D341Med (cell line): ENCODE results near the gene DDX23.
A peak's percentile ranks its signal among the peaks of the same experiment; 100 is the strongest.
"Not testable (repeated sequence)": the region's sequence is repeated elsewhere in the genome, so short reads cannot be mapped to it uniquely, and the experiment has no call there.

Experiments
- DNase-seq: peaks from one replicate; pipeline ENCODE4 v3.0.0; 2012; ENCODE audit warnings: low spot score

Gene DDX23

DNA sequence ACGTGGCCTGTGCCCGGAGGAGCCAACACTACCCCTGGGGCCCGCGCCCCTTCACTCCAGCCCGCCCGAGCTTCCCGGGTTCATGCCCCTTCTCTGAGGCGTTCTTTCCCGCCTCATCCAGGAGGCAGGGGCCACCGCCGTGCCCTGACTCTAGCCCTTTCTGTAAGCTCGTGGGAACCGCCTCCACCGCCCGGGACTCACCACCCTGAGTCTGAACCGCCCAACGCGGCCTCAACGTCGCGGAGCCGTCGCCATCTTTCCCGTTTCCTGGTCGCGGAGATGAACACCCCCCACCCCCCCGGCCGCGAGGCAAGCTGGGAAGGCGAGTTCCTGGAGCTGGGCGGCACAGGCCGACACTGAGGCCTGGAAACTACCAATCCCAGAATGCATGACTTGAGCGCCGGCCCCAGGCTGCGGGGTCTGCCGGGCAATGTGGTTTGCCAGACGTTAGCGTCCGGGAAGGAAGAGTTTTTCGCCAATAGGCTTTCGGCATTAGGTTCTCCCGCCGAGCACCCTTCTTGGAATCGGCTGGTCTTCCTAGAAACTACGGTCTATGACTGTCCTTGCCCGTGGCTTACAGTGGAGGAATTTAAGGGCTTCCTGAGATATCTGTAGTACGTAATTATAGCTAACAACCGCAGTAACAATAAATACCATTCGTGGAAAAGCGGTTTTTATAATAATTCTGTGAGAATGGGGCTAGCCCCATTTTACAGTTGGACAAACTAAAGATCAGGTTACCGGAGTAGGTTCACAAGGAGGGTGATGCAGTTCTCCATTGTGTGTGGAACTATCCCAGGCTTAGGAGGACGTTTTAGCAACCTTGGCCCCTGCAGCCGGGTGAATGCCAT is at the start of gene DDX23:
DDX23 (minus strand) TSS at position 281 of the 851 bp plus-strand sequence. CDS start 6,381 bp downstream, outside the sequence.
- DNase-seq, result peak; percentile 98

DNA sequence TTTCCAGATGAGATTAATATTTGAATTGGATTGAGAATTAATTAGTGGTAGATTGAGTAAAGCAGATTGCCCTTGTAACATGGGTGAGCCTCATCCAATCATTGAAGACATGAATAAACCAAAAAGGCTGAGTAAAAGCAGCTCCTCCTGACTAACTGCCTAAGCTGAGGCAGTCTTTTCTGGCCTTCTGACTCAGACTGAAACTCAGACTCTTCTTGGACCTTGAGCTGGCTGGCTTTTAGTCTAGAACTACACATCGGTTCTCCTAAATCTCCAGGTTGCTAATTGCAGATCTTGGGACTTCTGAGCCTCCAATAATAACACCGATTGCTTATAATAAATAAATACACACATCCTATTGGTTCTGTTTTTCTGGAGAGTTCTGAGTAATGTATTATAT is 49.3 kb upstream of the DDX23 start:
- no peak for DNase-seq

- DNase-seq, result no peak
Measured at GRCh38 chr12:48899651-48900050, 47.7 kb upstream of the DDX23 start.

DNA sequence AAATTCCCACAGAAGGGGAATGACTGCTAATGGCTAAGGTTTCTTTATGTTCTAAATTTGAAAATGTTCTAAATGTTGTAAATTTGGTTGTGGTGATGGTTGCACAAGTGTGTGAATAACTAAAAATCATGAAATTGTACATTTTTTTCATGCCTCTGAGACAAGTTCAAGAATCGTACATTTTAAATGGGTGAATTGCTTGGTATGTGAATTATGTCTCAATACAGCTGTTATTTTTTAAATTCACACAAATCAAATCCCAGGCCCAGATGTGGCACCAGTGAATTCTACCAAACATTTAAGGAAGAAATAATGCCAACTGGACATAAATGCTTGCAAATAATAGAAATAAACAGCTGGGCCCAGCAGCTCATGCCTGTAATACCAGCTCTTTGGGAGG is 42.3 kb upstream of the DDX23 start:
- no peak for DNase-seq

- DNase-seq, result peak; percentile 85
Measured at GRCh38 chr12:48890657-48891418, 38.9 kb upstream of the DDX23 start.

DNA sequence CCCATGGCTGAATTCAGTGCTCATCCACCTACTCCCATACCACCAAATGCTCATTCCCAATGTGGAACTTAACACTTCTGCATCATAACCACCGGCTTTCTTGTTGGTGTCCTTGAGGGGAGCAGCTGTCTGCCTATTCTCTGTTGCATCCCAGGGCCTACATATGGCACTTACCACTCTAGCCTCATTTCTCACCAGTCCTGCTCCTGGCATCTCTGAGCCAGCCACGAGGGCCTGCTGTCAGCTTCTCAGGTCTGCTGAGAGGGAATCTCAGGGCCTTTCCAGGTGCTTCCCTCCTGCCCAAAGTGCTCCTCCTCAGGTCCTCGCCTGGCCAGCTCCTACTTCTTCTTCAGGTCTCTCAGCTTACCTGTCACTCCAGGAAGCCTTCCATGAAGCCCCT is 37.7 kb upstream of the DDX23 start:
- DNase-seq, result no peak

DNA sequence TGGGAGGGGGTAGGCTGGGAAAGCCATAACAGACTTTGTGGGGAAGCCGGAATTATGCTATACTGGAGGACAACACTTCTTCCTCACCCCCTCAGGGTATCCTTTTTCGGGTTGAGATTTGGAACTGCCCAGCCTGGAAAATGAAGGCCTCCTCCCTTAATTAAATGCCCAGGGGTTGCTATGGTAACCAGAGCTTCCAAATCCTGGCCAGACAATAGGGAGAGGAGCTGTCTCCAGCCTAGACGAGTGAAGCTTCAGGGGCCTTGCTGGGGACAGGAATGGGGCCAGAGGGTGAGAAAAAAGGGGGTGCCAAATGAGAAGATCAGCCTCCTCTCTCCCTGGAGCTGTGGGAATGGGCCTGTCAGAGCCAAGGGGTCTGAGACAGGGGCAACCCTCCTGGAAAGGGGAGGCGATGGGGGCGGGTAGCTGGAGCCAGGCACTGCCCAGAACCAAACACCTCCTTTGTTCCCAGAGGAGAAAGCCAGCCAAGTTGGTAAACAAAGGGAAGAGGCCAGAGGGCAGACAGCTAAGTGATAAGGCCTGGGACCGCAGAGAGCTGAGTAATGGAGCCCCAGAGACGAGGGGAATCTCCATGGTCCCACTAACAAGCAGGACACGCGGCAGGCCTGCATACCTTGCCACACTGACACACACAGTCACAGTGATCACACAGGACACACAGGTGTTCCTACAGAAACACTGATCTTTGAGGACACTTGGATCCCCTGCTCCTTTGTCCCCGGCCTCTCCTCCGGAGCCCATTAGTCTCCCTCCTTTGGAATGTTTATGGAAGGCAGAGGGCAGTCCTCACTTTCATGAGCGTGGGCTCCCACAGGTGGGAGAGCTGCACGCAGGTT is 31.6 kb upstream of the DDX23 start:
- no peak for DNase-seq

GRCh38 chr12:48882972-48883304 is 31.0 kb upstream of the DDX23 start:
- DNase-seq, result no peak

DNA sequence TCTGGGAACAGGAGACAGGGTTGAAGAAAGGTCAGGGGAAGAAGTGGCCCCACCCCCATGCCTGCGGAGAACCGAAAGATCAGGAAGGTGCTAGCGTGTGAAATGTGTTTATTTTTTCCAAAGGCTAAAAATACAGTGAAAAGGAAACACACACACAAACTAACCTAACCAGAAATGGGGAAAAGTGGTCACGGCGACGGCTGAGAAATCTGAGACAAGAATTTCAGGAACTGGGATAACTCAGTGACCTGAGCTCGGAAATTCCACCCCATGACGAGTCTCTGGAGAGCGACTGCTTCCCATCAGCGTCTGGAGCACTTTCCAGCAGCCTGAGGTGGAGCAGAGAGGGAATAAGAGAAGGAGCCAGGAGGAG is 30.3 kb upstream of the DDX23 start:
- no peak for DNase-seq

DNA sequence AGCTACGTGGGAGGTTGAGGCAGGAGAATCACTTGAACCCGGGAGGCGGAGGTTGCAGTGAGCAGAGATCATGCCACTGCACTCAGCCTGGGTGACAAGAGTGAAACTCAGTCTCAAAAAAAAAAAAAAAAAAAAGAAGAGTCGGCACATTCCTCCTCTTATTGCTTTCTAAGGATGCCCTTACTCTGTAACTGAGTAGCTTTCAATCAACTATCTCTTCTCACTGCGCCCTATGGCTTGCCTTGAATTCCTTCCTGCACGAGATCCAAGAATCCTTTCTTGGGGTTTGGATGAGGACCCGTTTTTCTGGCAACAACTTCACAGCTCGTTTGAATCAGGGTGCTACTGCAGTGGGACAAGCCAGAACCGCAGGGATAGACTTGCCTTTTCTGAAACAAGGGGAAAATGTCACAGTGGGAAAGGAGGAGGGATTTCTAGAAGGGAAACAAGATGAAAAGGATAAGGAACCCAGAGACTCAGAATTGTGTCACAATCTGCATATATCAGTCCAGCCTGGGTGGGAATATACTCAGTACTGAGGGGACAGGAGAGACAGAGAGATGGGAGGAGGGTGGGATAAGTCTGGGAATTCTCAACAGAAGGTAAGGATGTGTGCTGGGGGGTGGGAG is 29.8 kb upstream of the DDX23 start:
- DNase-seq, result no peak

DNA sequence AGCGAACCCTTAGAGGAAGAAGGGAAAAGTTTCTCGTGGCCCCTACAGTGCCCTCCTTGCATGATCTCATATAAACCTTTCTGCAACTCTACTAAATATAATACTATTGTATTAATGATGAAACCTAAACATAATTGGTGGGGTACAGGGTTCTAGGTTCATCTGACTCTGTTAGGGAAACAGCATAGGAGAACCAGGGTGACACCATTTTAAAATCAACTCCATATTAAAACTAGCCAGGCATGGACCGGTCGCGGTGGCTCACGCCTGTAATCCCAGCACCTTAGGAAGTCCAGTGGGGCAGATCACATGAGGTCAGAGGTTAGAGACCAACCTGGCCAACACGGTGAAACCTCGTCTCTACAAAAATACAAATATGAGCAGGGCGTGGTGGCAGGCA is 28.7 kb upstream of the DDX23 start:
- no peak for DNase-seq

- no peak for DNase-seq
Measured at GRCh38 chr12:48878548-48878947, 26.6 kb upstream of the DDX23 start.

DNA sequence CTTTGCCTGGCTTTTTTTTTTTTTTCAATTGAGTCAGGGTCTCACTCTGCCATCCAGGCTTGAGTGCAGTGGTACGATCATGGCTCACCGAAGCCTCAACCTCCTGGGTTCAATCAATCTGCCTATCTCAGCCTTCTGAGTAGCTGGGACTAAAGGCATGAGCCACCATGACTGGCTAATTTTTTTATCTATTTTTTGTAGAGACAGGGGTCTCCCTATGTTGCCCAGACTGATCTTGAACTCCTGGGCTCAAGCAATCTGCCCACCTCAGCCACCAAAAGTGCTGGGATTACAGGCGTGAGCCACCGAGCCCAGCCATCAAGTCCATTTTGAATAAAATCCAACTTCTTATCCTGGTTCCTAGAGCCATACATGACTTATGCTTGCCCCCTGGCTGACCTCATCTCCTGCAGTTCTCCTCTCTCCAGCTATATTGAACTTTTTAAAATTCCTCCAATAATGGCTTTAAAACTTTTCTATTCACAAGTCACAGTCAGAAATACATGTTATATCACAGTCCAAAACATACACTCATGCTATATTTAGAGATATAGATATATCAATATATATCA is 24.1 kb upstream of the DDX23 start:
- DNase-seq, result no peak

GRCh38 chr12:48873534-48873933 is 21.6 kb upstream of the DDX23 start:
- DNase-seq, result not testable (repeated sequence)

- DNase-seq, result no peak
Measured at GRCh38 chr12:48873096-48873495, 21.1 kb upstream of the DDX23 start.

DNA sequence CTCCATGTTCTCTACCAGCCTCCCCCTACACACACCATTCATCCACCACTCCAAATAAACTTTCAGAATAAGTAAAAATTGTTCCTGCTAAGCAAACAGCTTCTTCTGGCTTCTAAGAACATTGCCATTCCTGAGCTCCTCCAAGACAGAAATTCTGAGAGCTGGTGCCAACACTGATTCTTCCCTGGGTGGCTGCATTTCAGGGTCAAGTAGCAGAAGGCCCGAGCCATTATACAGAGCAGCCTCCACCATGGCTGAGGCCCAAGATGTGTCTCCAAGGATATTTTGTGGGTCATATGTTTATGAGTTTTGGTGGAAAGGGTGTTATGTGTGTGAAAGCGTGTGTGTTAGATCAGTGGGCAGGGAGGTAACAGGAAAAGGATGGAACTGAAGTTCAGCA is 17.2 kb upstream of the DDX23 start:
- DNase-seq, result no peak

DNA sequence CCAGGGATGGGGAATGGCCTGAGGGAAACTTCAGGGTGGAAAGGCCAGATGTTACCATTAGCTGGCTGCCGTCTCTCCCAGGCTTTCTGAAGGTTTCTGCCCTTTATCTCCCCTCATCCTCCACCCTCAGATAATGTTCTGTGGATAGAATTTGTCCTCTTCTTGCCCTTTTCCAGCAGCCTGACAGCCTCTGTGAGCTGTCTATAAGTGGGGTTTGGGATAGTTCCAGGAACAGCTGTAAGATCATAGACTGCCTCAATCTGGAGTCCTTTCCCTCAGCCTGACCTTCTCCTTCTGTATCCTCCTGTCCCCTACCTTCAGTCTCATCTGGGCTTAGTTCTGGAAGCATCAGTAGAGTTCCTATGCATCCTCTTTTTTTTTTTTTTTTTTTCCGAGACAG is 16.5 kb upstream of the DDX23 start:
- DNase-seq, result no peak

DNA sequence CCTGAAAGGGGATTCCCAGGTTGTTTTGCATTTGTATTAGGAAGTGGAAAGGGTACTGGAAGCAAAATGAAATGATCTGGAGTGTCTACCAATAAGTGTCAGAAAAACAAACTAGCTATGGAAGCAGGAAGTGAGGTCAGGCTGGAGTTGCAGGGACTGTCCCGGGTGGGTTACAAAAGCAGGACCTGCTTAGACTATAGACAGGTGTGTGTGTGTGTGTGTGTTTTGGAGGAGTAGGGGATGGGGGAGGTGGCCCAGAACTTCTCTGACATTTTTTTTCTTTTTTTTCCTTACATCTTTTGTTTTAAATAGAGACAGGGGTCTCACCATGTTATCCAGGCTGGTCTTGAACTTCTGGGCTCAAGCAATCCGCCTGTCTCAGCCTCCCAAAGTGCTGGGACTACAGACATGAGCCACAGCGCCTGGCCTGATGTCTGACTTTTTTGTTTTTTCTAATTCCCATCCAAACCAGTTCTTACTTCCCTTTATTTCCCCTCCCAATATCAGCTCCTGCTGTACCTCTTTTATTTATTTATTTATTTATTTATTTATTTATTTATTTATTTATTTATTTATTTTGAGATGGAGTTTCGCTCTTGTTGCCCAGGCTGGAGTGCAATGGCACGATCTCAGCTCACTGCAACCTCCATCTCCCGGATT is 14.2 kb upstream of the DDX23 start:
- DNase-seq, result no peak

- DNase-seq, result peak; percentile 92
Measured at GRCh38 chr12:48865281-48866051, 13.5 kb upstream of the DDX23 start, which contains the start of gene RND1. RND1 (minus strand) TSS chr12:48865870; CDS start chr12:48865767, 103 bp downstream.

GRCh38 chr12:48863291-48863690 is 11.3 kb upstream of the DDX23 start:
- no peak for DNase-seq
